Nephron progenitor cell (in vitro differentiated cells): Measurements from ENCODE around the gene PARVA.

ENCODE experiments used
- DNase-seq: peaks from one replicate; pipeline ENCODE4 v3.0.0; 2021
- H3K27ac Mint-ChIP-seq: 2 replicates; pipeline ENCODE4 v1.8.0; 2021; ENCODE audit warnings: mild to moderate bottlenecking, moderate library complexity, mixed read lengths
- H3K27me3 Mint-ChIP-seq: 2 replicates; pipeline ENCODE4 v1.8.0; 2021; ENCODE audit warnings: mild to moderate bottlenecking, low read depth, mixed read lengths; ENCODE audit not compliant: poor library complexity
- H3K36me3 Mint-ChIP-seq: 2 replicates; pipeline ENCODE4 v1.8.0; 2021; ENCODE audit warnings: low read depth, mixed read lengths
- H3K4me1 Mint-ChIP-seq: 2 replicates; pipeline ENCODE4 v1.8.0; 2021; ENCODE audit warnings: mixed read lengths
- H3K4me3 Mint-ChIP-seq: 2 replicates; pipeline ENCODE4 v1.8.0; 2021; ENCODE audit warnings: mild to moderate bottlenecking, moderate library complexity, mixed read lengths
- H3K9me3 Mint-ChIP-seq: 2 replicates; pipeline ENCODE4 v1.8.0; 2021; ENCODE audit warnings: mild to moderate bottlenecking, moderate library complexity, mixed read lengths
- CTCF ChIP-seq: fragments of 200-600 bp; sonication (generic); IDR thresholded peaks from 2 replicates; pipeline ENCODE4 v1.5.0; 2021; ENCODE audit warnings: antibody characterized with exemption

Gene PARVA

GRCh38 chr11:12375720-12376119 lies 1.7 kb upstream of the PARVA start:
- no peak for DNase-seq
- Mint-ChIP-seq H3K9me3 (peaks cover 15% of the 10 kb centered on the region), H3K27ac (peak overlapping the region; percentile 32), H3K36me3 (peaks cover 6% of the 10 kb centered on the region), H3K27me3 (peaks cover 5% of the 10 kb centered on the region), H3K4me1 (peaks cover 38% of the 10 kb centered on the region), H3K4me3 (no peak overlapping the region)
- TF ChIP-seq CTCF, result no peak

- H3K4me3 Mint-ChIP-seq, result peak overlapping the region; percentile 82
- H3K9me3 Mint-ChIP-seq, result peaks cover 9% of the 10 kb centered on the region
- TF ChIP-seq CTCF, result no peak
- H3K27me3 Mint-ChIP-seq, result peaks cover 5% of the 10 kb centered on the region
- H3K4me1 Mint-ChIP-seq, result peaks cover 39% of the 10 kb centered on the region
- DNase-seq, result no peak
- H3K27ac Mint-ChIP-seq, result peak overlapping the region; percentile 59
- peaks cover 6% of the 10 kb centered on the region for H3K36me3 Mint-ChIP-seq
Measured at GRCh38 chr11:12376259-12377081, 901 bp upstream of the PARVA start.

- Mint-ChIP-seq H3K36me3 (peaks cover 13% of the 10 kb centered on the region), H3K27me3 (peaks cover 3% of the 10 kb centered on the region), H3K4me3 (peak overlapping the region; percentile 97), H3K27ac (peak overlapping the region; percentile 97), H3K9me3 (peaks cover 9% of the 10 kb centered on the region), H3K4me1 (peaks cover 39% of the 10 kb centered on the region)
- peak; percentile 72 for DNase-seq
- no peak for TF ChIP-seq CTCF
Measured at GRCh38 chr11:12377824-12378593, 638 bp downstream of the PARVA start.

GRCh38 chr11:12380565-12381325 lies 3.4 kb downstream of the PARVA start:
- Mint-ChIP-seq H3K9me3 (peaks cover 7% of the 10 kb centered on the region), H3K4me1 (peaks cover 39% of the 10 kb centered on the region), H3K27me3 (peaks cover 3% of the 10 kb centered on the region), H3K36me3 (peaks cover 27% of the 10 kb centered on the region), H3K27ac (no peak overlapping the region), H3K4me3 (no peak overlapping the region)
- TF ChIP-seq CTCF, result no peak
- no peak for DNase-seq

GRCh38 chr11:12381875-12382274 lies 4.5 kb downstream of the PARVA start:
- H3K36me3 Mint-ChIP-seq, result peaks cover 27% of the 10 kb centered on the region
- no peak overlapping the region for H3K4me3 Mint-ChIP-seq
- no peak for TF ChIP-seq CTCF
- H3K27me3 Mint-ChIP-seq, result peaks cover 3% of the 10 kb centered on the region
- peaks cover 7% of the 10 kb centered on the region for H3K9me3 Mint-ChIP-seq
- H3K4me1 Mint-ChIP-seq, result peaks cover 28% of the 10 kb centered on the region
- no peak for DNase-seq
- H3K27ac Mint-ChIP-seq, result no peak overlapping the region
